HepG2 (cell line): ENCODE results near the gene PRR35. TPM values are rescaled to one million over a fixed set of nuclear protein-coding genes. Genes with fewer than 3 reads are reported as not detected.

ENCODE experiments used
- ATAC-seq: fragments of 200-7000 bp; cut with Tn5 transposase; 3 replicates; pipeline ENCODE4 v1.9.1; 2020; ENCODE audit warnings: mild to moderate bottlenecking, moderate library complexity
- BruUV-seq: library from RNA; stranded (reverse); fragments of 400-500 nt; replicated peaks from 2 replicates; lab custom pipeline; 2021; lab: Mats Ljungman, UMichigan
- CTCF ChIA-PET: fragments of 300-600 bp; formaldehyde crosslinking; extraction: SDS; loops from one replicate; lab custom pipeline; 2021; ENCODE audit warnings: low total read pairs, inconsistent platforms, low intra/inter-chr PET ratio; lab: Yijun Ruan, JAX
- POLR2A ChIA-PET: fragments of 350-600 bp; sonication (Branson Sonifier 250); formaldehyde crosslinking; loops from one replicate; lab custom pipeline; 2020; ENCODE audit warnings: antibody characterized with exemption, inconsistent platforms; lab: Yijun Ruan, JAX
- DNase-seq: peaks from one replicate; pipeline ENCODE4 v3.0.0-alpha.2; 2015; ENCODE audit warnings: low spot score
- FAIRE-seq: peaks from 3 replicates; lab custom pipeline; 2011; peaks lifted over from hg19 to GRCh38; lab: Jason Lieb, UNC
- H2AFZ ChIP-seq: one replicate; pipeline ENCODE4 v1.6.1; 2011; ENCODE audit warnings: low read length, inconsistent platforms
- H3K27ac ChIP-seq: fragments of 300-600 bp; 3 replicates; pipeline ENCODE4 v1.8.0; 2011; ENCODE audit warnings: mixed run types, mild to moderate bottlenecking, mixed read lengths, low read length, inconsistent platforms; ENCODE audit not compliant: insufficient read depth; ENCODE audit errors: extremely low read length
- H3K27me3 ChIP-seq, 2 experiments: fragments of 200-600 bp in 1 of 2; 2 replicates in 1 of 2; 3 replicates in 1 of 2; pipeline versions ENCODE4 v1.6.0 to v1.8.0; 2011; ENCODE audit warnings: low read length in 2 of 2, mild to moderate bottlenecking in 2 of 2, moderate library complexity in 2 of 2, inconsistent platforms in 1 of 2; ENCODE audit not compliant: insufficient read depth in 2 of 2, control insufficient read depth in 1 of 2
- H3K36me3 ChIP-seq, 2 experiments: fragments of 200-600 bp in 1 of 2; replicated peaks in 1 of 2; 2 replicates in 1 of 2; 3 replicates in 1 of 2; pipeline versions ENCODE4 v1.5.1 to v1.8.0; 2011; ENCODE audit warnings: low read length in 2 of 2, inconsistent platforms in 1 of 2; ENCODE audit not compliant: insufficient read depth in 2 of 2, control insufficient read depth in 1 of 2
- H3K4me1 ChIP-seq: 2 replicates; pipeline ENCODE4 v1.5.1; 2012; ENCODE audit warnings: low read length, inconsistent platforms; ENCODE audit not compliant: insufficient read depth
- H3K4me2 ChIP-seq: 2 replicates; pipeline ENCODE4 v1.6.0; 2011; ENCODE audit warnings: low read depth, low read length, inconsistent platforms
- H3K4me3 ChIP-seq, 3 experiments: fragments of 200-600 bp in 1 of 3; sonication (generic), shearing (Covaris generic) in 1 of 3; replicated peaks in 1 of 3; 2 replicates each; pipeline ENCODE4 v1.5.1; 2011 to 2016; ENCODE audit warnings: low read length in 3 of 3, inconsistent platforms in 2 of 3, low read depth in 2 of 3, mild to moderate bottlenecking in 2 of 3, control low read depth in 1 of 3, mixed read lengths in 1 of 3; ENCODE audit not compliant: insufficient read depth in 1 of 3
- H3K79me2 ChIP-seq: one replicate; pipeline ENCODE4 v1.6.1; 2011; ENCODE audit warnings: low read length, inconsistent platforms; ENCODE audit not compliant: insufficient read depth
- H3K9ac ChIP-seq: 2 replicates; pipeline ENCODE4 v1.6.0; 2011; ENCODE audit warnings: mild to moderate bottlenecking, low read depth, low read length, inconsistent platforms; ENCODE audit not compliant: insufficient read depth
- H3K9me3 ChIP-seq: 2 replicates; pipeline ENCODE4 v1.5.1; 2012; ENCODE audit warnings: mild to moderate bottlenecking, low read length
- H4K20me1 ChIP-seq: 2 replicates; pipeline ENCODE4 v1.6.0; 2011; ENCODE audit warnings: inconsistent platforms, mild to moderate bottlenecking, low read length, moderate library complexity; ENCODE audit not compliant: insufficient read depth
- GATAD2A ChIP-seq: IDR thresholded peaks from 2 replicates; pipeline ENCODE4 v1.6.1; 2016
- NR0B2 ChIP-seq: sonication (generic); formaldehyde crosslinking; IDR thresholded peaks from 2 replicates; pipeline ENCODE4 v1.4.0; 2020; ENCODE audit warnings: mild to moderate bottlenecking, missing genetic modification reagents
- POGK ChIP-seq: sonication (generic); formaldehyde crosslinking; conservative IDR thresholded peaks from 2 replicates; pipeline ENCODE4 v1.8.0; 2022; ENCODE audit warnings: mild to moderate bottlenecking, moderate library complexity, missing genetic modification reagents
- ZNF263 ChIP-seq: sonication (generic); formaldehyde crosslinking; IDR thresholded peaks from 2 replicates; pipeline ENCODE4 v1.4.0; 2020; ENCODE audit warnings: missing genetic modification reagents
- ZNF33A ChIP-seq: sonication (generic); formaldehyde crosslinking; IDR thresholded peaks from 2 replicates; pipeline ENCODE4 v1.5.1; 2020; ENCODE audit warnings: missing genetic modification reagents, mild to moderate bottlenecking, moderate library complexity, borderline replicate concordance
- ZNF678 ChIP-seq: sonication (generic); formaldehyde crosslinking; IDR thresholded peaks from 2 replicates; pipeline ENCODE4 v1.4.0; 2020; ENCODE audit warnings: mild to moderate bottlenecking, missing genetic modification reagents
- WGBS: methylation state at CpG from one replicate; pipeline ENCODE4 v1.1.6; 2017; ENCODE audit warnings: low lambda C conversion rate; 5-methylcytosine and 5-hydroxymethylcytosine counted together
- in situ Hi-C: cut with HindIII; loops from 2 replicates; pipeline ENCODE4 v1.10.0; 2017; ENCODE audit warnings: low pct_unique_long_range_greater_than_20kb; ENCODE audit not compliant: extremely low pct_ligation_motif_present
- intact Hi-C: fragments of 100-400 bp; cut with micrococcal nuclease; formaldehyde crosslinking; loops from one replicate; pipeline ENCODE4 v1.10.0; 2022; ENCODE audit not compliant: unreplicated experiment
- polyA plus RNA-seq, 8 experiments: library from polyadenylated mRNA; depleted of rRNA in 3 of 8; stranded (reverse) in 7 of 8; unstranded in 1 of 8; fragments of >200 nt; fragmentation: Illumina TruSeq in 4 of 8; extraction: Trizol in 4 of 8; gene quantifications; 2 replicates each; pipeline versions ENCODE4 v1.2.1 to v1.2.3, GENCODE V29; 2011 to 2016; ENCODE audit warnings: low read depth in 4 of 8, missing spikeins in 1 of 8, mixed read lengths in 1 of 8; ENCODE audit not compliant: insufficient read depth in 1 of 8
- total RNA-seq, 5 experiments: library from RNA; depleted of rRNA; stranded (reverse); fragments of >200 nt; fragmentation: Illumina TruSeq; extraction: Trizol; gene quantifications; 2 replicates each; pipeline ENCODE4 v1.2.3, GENCODE V29; 2016; ENCODE audit warnings: low read depth in 1 of 5
- TF ChIP-seq, protein P1 (sequence below): sonication (generic); formaldehyde crosslinking; IDR thresholded peaks from 2 replicates; pipeline ENCODE4 v1.4.0; 2020; ENCODE audit warnings: missing genetic modification reagents
- TF ChIP-seq, protein P2 (sequence below): sonication (generic); formaldehyde crosslinking; IDR thresholded peaks from 2 replicates; pipeline ENCODE4 v1.5.0; 2020; ENCODE audit warnings: mild to moderate bottlenecking, missing genetic modification reagents

PRR35 gene
- total and polyA plus RNA-seq, 2 of the 13 experiments (the other 11 are each of a cell fraction or from before 2014, with no cell fraction given): 0.07 to 0.16 TPM

DNA sequence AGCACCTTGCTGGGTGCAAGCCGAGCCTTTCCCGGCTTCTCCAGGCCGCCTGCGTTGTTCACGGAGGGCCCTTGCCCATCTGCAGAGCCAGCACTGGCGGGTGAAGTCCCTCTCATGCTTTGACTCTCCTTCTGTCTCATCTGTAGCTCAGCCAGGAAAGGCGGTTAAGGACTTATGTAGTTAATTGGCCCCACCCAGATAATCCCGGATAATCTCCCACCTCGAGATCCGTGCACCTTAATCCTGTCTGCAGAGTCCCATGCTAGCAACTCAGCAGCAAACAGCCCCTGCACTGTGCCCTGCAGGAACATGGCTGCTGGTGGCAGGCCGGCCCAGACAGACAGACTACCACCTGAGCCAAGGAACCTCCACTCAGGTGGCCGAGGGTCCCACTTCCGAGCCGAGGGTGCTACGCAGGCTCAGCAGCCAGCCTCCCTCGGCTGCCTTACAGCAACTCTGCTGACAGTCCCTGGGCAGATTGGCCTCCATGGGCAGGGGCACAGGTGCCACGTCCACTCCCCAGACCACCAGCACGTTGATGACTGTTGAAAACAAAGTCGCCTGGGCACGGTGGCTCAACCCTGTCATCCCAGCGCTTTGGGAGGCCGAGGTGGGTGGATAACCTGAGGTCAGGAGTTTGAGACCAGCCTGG lies 46.6 kb downstream of the PRR35 start:
- ChIA-PET CTCF (interaction anchor here (1.1 kb wide), 1 partner anchor 28 kb away, joined by 3 read pairs; no protein-coding TSS in a partner anchor), POLR2A (no interaction called here)
- 99% methylated on average over 9 of the region's 22 CpGs for WGBS
- FAIRE-seq (no peak), DNase-seq (no peak), ATAC-seq (no peak)
- H3K4me2 ChIP-seq: no peak overlapping the region
- no TSS peak for BruUV-seq
- H3K27ac ChIP-seq: no peak overlapping the region
- peaks cover 17% of the 10 kb centered on the region for H3K4me1 ChIP-seq
- intact Hi-C loops: no loop called here
- no peaks in the 10 kb centered on the region for H3K9me3 ChIP-seq
- 0 out of 5 replicates have a peak, but pooled peaks cover 0 to 3% of the 10 kb centered on the region in 2 experiments for H3K36me3 ChIP-seq
- no peak for TF ChIP-seq ZNF33A (CRISPR knock-in tag)
- no peak for TF ChIP-seq GATAD2A (CRISPR knock-in tag)
- no peak for TF ChIP-seq NR0B2
- H3K4me3 ChIP-seq: no peak overlapping the region
- no peak overlapping the region for H2AFZ ChIP-seq
- no peaks in the 10 kb centered on the region for H4K20me1 ChIP-seq
- H3K9ac ChIP-seq: no peak overlapping the region
- H3K27me3 ChIP-seq: no peaks in the 10 kb centered on the region
- peaks cover 8% of the 10 kb centered on the region for H3K79me2 ChIP-seq
- in situ Hi-C loops: no loop called here

GRCh38 chr16:608019-608418 lies 47.8 kb downstream of the PRR35 start:
- no peak for FAIRE-seq
- no peak overlapping the region for H3K4me2 ChIP-seq
- no peaks in the 10 kb centered on the region for H3K27me3 ChIP-seq
- ATAC-seq: no peak
- H3K4me1 ChIP-seq: peaks cover 17% of the 10 kb centered on the region
- BruUV-seq: no TSS peak
- ChIA-PET CTCF (interaction anchor here (1.1 kb wide), 1 partner anchor 29 kb away, joined by 3 read pairs; no protein-coding TSS in a partner anchor), POLR2A (no interaction called here)
- H3K27ac ChIP-seq: no peak overlapping the region
- H3K79me2 ChIP-seq: peaks cover 8% of the 10 kb centered on the region
- no peak overlapping the region for H3K4me3 ChIP-seq
- no peak overlapping the region for H2AFZ ChIP-seq
- H4K20me1 ChIP-seq: no peaks in the 10 kb centered on the region
- intact Hi-C loops: no loop called here
- no peaks in the 10 kb centered on the region for H3K9me3 ChIP-seq
- WGBS: 91% methylated on average over 10 of the region's 10 CpGs
- no peak for DNase-seq
- H3K9ac ChIP-seq: no peak overlapping the region
- H3K36me3 ChIP-seq: 0 out of 5 replicates have a peak, but pooled peaks cover 0 to 3% of the 10 kb centered on the region in 2 experiments
- in situ Hi-C loops: no loop called here
- TF ChIP-seq ZNF263 (CRISPR knock-in tag) (no peak), POGK (CRISPR knock-in tag) (no peak), ZNF678 (CRISPR knock-in tag) (no peak)
- TF ChIP-seq, protein P1, sequence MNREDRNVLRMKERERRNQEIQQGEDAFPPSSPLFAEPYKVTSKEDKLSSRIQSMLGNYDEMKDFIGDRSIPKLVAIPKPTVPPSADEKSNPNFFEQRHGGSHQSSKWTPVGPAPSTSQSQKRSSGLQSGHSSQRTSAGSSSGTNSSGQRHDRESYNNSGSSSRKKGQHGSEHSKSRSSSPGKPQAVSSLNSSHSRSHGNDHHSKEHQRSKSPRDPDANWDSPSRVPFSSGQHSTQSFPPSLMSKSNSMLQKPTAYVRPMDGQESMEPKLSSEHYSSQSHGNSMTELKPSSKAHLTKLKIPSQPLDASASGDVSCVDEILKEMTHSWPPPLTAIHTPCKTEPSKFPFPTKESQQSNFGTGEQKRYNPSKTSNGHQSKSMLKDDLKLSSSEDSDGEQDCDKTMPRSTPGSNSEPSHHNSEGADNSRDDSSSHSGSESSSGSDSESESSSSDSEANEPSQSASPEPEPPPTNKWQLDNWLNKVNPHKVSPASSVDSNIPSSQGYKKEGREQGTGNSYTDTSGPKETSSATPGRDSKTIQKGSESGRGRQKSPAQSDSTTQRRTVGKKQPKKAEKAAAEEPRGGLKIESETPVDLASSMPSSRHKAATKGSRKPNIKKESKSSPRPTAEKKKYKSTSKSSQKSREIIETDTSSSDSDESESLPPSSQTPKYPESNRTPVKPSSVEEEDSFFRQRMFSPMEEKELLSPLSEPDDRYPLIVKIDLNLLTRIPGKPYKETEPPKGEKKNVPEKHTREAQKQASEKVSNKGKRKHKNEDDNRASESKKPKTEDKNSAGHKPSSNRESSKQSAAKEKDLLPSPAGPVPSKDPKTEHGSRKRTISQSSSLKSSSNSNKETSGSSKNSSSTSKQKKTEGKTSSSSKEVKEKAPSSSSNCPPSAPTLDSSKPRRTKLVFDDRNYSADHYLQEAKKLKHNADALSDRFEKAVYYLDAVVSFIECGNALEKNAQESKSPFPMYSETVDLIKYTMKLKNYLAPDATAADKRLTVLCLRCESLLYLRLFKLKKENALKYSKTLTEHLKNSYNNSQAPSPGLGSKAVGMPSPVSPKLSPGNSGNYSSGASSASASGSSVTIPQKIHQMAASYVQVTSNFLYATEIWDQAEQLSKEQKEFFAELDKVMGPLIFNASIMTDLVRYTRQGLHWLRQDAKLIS (CRISPR knock-in tag): no peak
- TF ChIP-seq, protein P2, sequence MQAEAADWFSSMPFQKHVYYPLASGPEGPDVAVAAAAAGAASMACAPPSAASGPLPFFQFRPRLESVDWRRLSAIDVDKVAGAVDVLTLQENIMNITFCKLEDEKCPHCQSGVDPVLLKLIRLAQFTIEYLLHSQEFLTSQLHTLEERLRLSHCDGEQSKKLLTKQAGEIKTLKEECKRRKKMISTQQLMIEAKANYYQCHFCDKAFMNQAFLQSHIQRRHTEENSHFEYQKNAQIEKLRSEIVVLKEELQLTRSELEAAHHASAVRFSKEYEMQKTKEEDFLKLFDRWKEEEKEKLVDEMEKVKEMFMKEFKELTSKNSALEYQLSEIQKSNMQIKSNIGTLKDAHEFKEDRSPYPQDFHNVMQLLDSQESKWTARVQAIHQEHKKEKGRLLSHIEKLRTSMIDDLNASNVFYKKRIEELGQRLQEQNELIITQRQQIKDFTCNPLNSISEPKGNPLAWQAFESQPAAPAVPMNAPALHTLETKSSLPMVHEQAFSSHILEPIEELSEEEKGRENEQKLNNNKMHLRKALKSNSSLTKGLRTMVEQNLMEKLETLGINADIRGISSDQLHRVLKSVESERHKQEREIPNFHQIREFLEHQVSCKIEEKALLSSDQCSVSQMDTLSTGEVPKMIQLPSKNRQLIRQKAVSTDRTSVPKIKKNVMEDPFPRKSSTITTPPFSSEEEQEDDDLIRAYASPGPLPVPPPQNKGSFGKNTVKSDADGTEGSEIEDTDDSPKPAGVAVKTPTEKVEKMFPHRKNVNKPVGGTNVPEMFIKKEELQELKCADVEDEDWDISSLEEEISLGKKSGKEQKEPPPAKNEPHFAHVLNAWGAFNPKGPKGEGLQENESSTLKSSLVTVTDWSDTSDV (CRISPR knock-in tag): no peak
